ENCODE results near the gene STX16.

STX16 gene

DNA sequence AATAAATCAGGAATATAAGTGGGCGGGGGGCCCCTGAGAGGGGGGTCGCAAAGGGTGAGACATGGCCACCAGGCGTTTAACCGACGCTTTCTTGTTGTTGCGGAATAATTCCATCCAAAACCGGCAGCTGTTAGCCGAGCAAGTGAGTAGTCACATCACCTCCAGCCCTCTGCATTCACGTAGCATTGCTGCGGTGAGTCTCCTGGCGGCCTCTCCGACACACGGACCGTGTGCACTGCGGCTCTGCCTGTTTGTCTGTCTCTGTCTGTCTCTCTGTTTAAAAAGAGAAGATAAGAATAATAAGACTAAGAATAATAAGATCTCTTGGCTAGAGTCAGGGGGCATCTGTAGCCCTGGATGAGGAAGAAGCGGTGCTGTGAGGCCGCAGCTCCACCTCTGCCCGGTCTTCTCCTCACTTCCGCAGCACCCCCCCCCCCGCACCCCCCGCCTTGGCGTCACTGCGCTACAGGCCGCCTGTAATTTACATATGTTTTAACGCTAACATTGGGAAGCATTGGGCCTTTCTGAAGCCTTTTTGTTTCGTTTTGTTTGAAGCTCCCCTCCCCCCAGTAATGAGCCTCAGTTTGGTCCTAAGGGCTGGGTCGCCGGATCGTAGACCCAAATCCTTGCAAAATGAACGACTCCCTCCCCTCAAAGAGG is 993 bp downstream of the STX16 start:
- Histone ChIP-seq H3K27me3 (replicated peaks; ENCODE audit: control insufficient read depth, insufficient read depth, low read length) (no peaks in the 10 kb centered on the region), H3K4me3 (replicated peaks; ENCODE audit: low read depth, low read length) (peak overlapping the region; percentile 96), H3K36me3 (ENCODE audit: control insufficient read depth, insufficient read depth, low read length) (peaks cover 3% of the 10 kb centered on the region; the same call in 1 of the 2 replicates)
- TF ChIP-seq, protein P1, sequence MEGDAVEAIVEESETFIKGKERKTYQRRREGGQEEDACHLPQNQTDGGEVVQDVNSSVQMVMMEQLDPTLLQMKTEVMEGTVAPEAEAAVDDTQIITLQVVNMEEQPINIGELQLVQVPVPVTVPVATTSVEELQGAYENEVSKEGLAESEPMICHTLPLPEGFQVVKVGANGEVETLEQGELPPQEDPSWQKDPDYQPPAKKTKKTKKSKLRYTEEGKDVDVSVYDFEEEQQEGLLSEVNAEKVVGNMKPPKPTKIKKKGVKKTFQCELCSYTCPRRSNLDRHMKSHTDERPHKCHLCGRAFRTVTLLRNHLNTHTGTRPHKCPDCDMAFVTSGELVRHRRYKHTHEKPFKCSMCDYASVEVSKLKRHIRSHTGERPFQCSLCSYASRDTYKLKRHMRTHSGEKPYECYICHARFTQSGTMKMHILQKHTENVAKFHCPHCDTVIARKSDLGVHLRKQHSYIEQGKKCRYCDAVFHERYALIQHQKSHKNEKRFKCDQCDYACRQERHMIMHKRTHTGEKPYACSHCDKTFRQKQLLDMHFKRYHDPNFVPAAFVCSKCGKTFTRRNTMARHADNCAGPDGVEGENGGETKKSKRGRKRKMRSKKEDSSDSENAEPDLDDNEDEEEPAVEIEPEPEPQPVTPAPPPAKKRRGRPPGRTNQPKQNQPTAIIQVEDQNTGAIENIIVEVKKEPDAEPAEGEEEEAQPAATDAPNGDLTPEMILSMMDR (IDR thresholded peaks at IDR 0.05; ENCODE audit: insufficient read depth, low read length, poor library complexity, severe bottlenecking): no peak
- peak; percentile 88 for DNase-seq (ENCODE audit: extremely low read depth, insufficient read length)

DNA sequence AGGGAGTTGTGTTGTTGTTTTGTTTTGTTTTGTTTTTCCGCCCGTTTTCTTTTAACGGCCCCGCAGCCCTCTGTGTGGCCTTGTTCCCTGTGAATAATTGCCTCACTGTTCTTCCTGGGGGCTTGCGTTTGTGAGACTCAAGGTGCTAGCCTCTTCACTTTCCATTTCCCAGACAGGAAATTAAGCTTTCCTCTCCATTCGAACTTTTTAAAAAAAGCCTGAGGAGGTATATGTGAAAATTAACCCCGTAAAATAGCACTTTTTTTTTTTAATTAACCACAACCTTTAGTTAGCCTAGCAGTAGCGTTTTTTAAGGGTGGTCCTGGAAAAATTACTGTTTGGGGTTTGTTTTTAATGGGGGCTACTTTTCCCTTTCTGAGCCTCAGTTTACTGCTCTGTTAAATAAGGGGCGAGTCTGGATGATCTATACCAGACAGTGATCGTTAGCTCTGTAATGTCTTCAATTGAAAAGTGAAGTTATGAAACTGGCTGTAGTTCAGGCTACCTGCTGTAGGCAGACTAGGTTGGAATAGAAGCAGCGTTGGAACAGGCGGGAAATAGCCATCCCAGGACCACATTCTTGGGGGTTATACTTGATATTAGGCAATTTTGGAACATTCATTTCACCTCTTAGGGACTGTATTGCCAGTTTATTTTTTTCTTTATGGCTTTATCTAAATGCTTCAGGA is 1.7 kb downstream of the STX16 start:
- DNase-seq (ENCODE audit: extremely low read depth, insufficient read length): no peak
- peaks cover 3% of the 10 kb centered on the region; the same call in 1 of the 2 replicates for H3K36me3 ChIP-seq (ENCODE audit: control insufficient read depth, insufficient read depth, low read length)
- no peaks in the 10 kb centered on the region for H3K27me3 ChIP-seq (replicated peaks; ENCODE audit: control insufficient read depth, insufficient read depth, low read length)
- peak overlapping the region; percentile 96 for H3K4me3 ChIP-seq (replicated peaks; ENCODE audit: low read depth, low read length)
- TF ChIP-seq, protein P1 (IDR thresholded peaks at IDR 0.05; ENCODE audit: insufficient read depth, low read length, poor library complexity, severe bottlenecking): no peak

DNA sequence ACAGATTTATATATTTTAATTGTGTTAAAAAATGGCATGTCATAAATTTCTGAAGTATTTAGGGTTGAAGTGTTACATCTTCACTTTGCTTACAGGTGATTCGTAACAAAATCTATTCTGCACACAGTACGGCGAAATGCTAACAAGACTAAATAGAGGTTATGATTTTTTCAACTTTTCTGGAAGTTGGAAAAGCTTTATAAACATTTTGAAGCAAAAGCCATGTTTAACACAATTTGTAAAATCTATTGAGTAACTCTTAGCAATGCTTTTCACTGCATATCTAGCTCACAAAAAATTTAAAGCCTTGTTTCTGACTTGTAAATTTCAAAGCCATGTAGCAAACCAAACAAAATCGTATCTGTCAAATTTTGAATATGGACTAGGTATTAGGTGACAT is 3.3 kb downstream of the STX16 start:
- TF ChIP-seq, protein P1 (IDR thresholded peaks at IDR 0.05; ENCODE audit: insufficient read depth, low read length, poor library complexity, severe bottlenecking): no peak
- DNase-seq (ENCODE audit: extremely low read depth, insufficient read length): no peak
- no peaks in the 10 kb centered on the region for H3K27me3 ChIP-seq (replicated peaks; ENCODE audit: control insufficient read depth, insufficient read depth, low read length)
- H3K36me3 ChIP-seq (ENCODE audit: control insufficient read depth, insufficient read depth, low read length): peaks cover 3% of the 10 kb centered on the region; the same call in 1 of the 2 replicates
- no peak overlapping the region for H3K4me3 ChIP-seq (replicated peaks; ENCODE audit: low read depth, low read length)

DNA sequence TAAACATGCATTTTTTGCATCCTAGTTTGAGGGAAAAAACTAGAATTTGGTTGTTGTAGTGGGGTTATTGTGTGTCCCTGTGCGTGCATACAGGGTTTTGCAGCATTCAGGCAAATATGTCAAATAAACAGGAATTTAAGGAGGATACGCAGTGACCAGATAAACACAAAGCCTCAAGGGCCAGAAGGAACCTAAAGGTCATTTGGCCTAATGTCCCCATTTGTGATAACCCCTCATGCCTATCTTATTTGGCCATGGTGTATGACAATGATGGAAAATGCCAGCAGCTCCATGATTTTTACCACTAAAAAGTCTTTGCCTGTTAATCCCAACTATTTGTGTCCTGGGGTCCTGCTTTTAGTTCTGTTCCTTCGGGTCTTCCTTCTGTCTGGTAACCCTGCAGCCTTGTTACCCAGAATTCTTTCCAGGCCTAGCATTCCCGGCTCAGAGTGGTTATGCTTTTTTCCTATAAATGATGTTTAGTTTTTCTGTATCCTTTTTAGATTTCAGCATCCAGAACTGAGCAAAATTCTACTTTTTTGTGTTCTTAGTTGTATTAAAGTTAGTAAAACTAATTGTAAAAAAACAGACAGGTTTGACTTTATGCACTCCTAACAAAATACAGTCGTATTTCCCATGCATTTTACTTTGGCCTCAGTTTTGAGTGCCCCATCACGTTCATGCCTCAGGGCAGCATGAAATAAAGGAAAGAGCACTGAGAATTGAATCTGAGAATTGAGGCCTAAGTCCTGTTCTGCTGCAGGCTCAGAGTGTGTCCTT is 4.4 kb downstream of the STX16 start:
- Histone ChIP-seq H3K36me3 (ENCODE audit: control insufficient read depth, insufficient read depth, low read length) (peaks cover 3% of the 10 kb centered on the region; the same call in 1 of the 2 replicates), H3K4me3 (replicated peaks; ENCODE audit: low read depth, low read length) (no peak overlapping the region), H3K27me3 (replicated peaks; ENCODE audit: control insufficient read depth, insufficient read depth, low read length) (no peaks in the 10 kb centered on the region)
- TF ChIP-seq, protein P1 (IDR thresholded peaks at IDR 0.05; ENCODE audit: insufficient read depth, low read length, poor library complexity, severe bottlenecking): no peak
- no peak for DNase-seq (ENCODE audit: extremely low read depth, insufficient read length)

- H3K4me3 ChIP-seq (replicated peaks; ENCODE audit: low read depth, low read length): no peak overlapping the region
- H3K27me3 ChIP-seq (replicated peaks; ENCODE audit: control insufficient read depth, insufficient read depth, low read length): no peaks in the 10 kb centered on the region
- DNase-seq (ENCODE audit: extremely low read depth, insufficient read length): no peak
- TF ChIP-seq, protein P1 (IDR thresholded peaks at IDR 0.05; ENCODE audit: insufficient read depth, low read length, poor library complexity, severe bottlenecking): no peak
- H3K36me3 ChIP-seq (ENCODE audit: control insufficient read depth, insufficient read depth, low read length): peaks cover 8% of the 10 kb centered on the region; the same call in 1 of the 2 replicates
These were observed 5.7 kb downstream of the STX16 start for GRCh38 chr20:58656831-58657230.
